HG02852 (cell line): Measurements from ENCODE around the gene C9orf85.
A peak's percentile ranks its signal among the peaks of the same experiment; 100 is the strongest.
"Not testable (repeated sequence)": the region's sequence is repeated elsewhere in the genome, so short reads cannot be mapped to it uniquely, and the experiment has no call there.

Experiments used
- ATAC-seq: cut with Tn5 transposase; IDR thresholded peaks from one replicate; pipeline ENCODE4 v1.9.1; 2021; ENCODE audit warnings: mild to moderate bottlenecking, moderate library complexity; ENCODE audit not compliant: unreplicated experiment

Gene C9orf85

DNA sequence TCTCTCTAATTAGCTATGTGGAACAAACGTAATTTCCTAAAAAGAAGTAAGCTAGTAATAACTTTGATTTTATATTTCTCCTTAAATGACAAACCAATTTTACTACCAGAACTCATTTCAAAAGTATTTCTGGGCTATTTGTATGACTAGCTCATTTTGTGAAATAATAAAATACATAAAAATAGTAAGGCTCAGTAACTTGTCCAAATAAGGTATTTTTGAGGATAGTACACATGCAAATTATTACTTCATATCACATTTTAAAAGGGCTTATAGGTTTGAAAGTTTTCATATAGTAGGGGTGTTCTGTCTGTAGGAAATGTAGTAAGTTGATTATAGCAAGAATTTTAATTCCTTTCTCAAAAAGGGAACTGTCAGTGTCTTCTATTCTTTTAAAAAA, 26.5 kb downstream of the C9orf85 start:
- no peak for ATAC-seq

- ATAC-seq, result no peak
Measured at GRCh38 chr9:71941060-71941568, 29.7 kb downstream of the C9orf85 start.

DNA sequence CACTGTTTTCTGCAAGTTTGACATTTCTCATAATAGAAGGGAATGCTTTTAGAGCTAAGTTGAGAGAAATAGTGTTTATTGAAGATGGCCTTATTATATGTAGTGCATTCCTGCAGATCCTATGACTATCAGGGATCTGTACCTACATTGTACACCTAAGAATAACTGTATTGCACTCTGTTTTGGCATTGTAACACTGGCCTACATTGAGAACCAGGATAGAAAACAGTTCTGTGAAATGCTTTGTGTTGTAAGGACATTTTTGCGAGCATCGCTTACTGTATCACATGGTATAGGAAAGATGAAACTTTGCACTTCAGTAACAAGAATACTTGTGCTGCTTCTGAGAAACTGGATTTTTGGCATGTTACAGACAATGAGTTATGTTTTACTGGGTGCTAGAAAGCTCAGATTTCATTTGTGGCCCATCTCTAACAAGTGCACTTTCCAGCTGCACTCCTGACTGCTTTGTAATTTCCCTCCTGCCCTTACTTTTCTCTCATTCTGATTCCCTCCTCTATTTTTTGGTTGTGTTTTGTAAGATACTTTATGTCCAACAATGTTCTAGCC, 30.6 kb downstream of the C9orf85 start:
- ATAC-seq, result no peak

- no peak for ATAC-seq
Measured at GRCh38 chr9:71944754-71945375, 33.4 kb downstream of the C9orf85 start.

- not testable (repeated sequence) for ATAC-seq
Measured at GRCh38 chr9:71954652-71955051, 43.2 kb downstream of the C9orf85 start.

DNA sequence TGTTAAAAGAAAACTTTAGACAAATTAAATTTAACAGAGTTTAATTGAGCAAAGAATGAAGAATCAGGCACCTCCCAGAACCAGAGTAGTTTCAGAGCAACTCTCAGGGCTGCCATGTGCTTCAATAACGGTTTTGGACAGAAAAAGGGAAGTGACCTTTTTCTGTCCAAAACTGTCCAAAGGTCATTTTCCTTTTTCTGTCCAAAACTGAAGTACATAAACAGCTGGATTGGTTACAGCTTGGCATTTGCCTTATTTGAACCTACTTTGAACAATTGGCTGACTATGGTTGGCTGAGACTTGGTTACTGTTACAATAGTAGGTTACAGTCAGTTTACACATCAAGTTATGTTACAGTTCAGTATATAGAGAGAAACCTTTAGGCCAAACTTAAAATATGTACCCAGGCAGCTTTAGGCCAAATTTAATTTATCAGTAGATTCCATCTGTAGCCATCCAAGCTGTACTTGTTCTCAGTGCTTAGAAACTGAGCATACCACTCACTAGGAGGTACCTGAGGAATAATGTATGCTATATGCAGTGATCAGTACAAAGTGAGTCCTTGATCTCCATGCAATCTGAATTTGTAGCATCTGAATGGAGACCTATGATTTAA, 44.0 kb downstream of the C9orf85 start:
- peak; percentile 61 for ATAC-seq

- no peak for ATAC-seq
Measured at GRCh38 chr9:71962328-71962727, 50.9 kb downstream of the C9orf85 start.

GRCh38 chr9:71963471-71963996, 52.1 kb downstream of the C9orf85 start:
- ATAC-seq, result not testable (repeated sequence)

GRCh38 chr9:71965403-71965802, 54.0 kb downstream of the C9orf85 start:
- ATAC-seq, result no peak

GRCh38 chr9:71966601-71967000, 55.2 kb downstream of the C9orf85 start:
- ATAC-seq, result no peak

DNA sequence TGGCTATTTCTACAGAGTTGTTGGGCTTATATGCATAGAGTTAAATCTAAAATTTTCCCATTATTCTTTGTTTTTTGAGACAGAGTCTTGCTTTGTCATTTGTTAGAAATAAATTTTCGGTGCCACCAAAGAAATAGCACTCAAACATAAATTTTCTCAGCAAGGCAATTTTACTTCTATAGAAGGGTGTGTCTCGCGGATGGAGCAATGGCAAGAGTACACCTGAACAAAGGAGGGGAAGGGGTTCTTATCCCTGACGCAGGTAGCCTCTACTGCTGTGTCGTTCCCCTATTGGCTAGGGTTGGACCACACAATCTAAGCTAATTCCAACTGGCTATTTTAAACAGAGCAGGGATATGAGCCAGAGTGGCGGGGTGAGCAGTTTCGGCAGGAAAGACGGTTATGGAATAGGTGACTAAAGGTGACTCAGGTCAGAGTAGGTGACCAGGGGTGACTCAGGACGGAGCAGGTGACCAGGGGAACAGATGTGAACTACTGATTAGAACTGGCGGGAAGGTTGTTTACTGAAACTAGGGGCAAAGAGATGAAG, 57.2 kb downstream of the C9orf85 start:
- no peak for ATAC-seq

GRCh38 chr9:71975833-71976232, 64.4 kb downstream of the C9orf85 start:
- no peak for ATAC-seq

DNA sequence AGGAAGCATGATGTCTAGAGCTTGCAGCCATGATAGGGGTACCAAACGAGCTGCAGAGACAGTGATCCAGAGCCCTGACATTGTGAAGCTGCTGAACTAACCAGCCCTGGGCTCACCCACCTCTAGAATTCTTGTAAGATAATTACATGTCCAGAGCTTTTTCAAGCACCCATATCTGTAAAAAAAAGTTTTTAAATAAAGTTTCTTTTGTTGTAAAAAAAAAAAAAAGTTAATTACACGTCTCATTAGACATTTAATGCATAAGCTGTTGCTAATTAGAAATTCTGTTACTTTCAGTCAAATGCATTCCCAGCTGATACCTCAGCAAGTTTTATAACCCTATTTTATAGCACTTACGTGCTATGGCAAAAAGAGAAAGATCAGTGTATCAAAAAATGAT, 65.6 kb downstream of the C9orf85 start:
- ATAC-seq, result no peak

- no peak for ATAC-seq
Measured at GRCh38 chr9:71980266-71981190, 69.1 kb downstream of the C9orf85 start.

GRCh38 chr9:71981944-71982343, 70.5 kb downstream of the C9orf85 start:
- no peak for ATAC-seq

GRCh38 chr9:71984403-71984802, 73.0 kb downstream of the C9orf85 start:
- no peak for ATAC-seq

DNA sequence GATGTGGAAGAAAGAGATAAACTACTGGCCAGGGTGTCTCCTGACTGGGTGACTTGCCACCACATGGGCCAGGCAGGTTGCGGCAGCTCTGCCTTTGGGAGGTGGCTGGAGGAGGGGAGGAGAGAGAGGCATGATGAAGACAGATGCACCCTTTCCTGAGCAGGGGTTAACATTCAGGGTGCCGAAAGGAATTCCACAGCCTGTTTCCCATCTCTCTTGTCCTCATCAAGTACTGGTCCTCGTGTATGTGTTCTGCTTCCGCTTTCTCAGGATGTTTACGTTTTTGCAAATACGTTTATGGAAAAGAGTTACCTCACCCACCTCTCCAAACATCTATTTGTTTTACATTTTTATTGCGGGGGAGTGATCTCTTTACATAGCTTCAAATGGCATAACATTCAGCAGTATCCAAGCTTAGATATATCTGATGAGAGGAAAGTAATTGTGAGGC, 73.4 kb downstream of the C9orf85 start:
- no peak for ATAC-seq

GRCh38 chr9:71985297-71985911, 74.0 kb downstream of the C9orf85 start:
- no peak for ATAC-seq

- no peak for ATAC-seq
Measured at GRCh38 chr9:71986900-71987299, 75.5 kb downstream of the C9orf85 start.
